ENCODE measurements around the gene SFT2D3. TPM values are rescaled to one million over a fixed set of nuclear protein-coding genes. Genes with fewer than 3 reads are reported as not detected.
A peak's percentile ranks its signal among the peaks of the same experiment; 100 is the strongest.

SFT2D3 gene
- total RNA-seq, 2 donors from 2014 or later = 3.8 to 5.9 TPM

DNA sequence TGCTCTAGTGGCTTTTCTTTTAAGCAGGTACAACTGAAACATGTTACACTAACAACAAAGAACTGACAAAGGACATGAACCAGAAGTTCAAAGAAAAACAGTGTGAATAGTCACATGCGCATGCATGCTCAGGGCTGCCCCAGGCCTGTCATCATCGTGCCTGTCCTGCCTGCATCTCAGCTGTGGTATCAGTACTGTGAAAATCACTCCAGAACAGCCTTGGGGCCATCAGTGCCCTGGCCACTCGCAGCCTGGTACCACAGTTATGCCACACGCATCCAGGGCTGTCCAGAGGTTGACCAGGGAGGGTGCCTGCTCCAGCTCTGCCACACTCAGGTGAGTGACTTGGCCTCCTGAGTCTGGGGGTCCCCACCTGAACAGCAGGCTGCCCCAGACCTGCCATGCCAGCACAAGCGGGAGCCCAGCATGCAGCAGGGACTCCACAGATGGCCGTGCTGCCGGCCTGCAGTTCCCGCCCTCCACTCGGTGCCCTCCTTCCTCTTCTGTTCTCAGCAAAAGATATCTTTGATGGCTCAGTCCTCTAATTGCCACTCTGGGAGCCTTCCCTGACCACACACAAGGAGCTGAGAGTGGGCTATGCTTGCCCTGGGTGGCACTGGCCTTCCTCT is 38.2 kb upstream of the SFT2D3 start:
- Histone ChIP-seq H3K9me3 (peaks cover 0 to 1% of the 10 kb centered on the region in 2 donors), H3K36me3 (peaks cover 16% of the 10 kb centered on the region), H3K27me3 (no peaks in the 10 kb centered on the region), H3K27ac (peak overlapping the region; percentile 82 to 88), H3K4me1 (peaks cover 0 to 94% of the 10 kb centered on the region in 2 donors), H3K4me3 (peak overlapping the region in 1 of 2 donors; percentile 40)
- no peak for TF ChIP-seq CTCF (IDR thresholded peaks at IDR 0.05)
- no peak for DNase-seq (ENCODE audit: low spot score)

GRCh38 chr2:127663566-127664064 is 37.7 kb upstream of the SFT2D3 start:
- H3K27me3 ChIP-seq = no peaks in the 10 kb centered on the region
- peaks cover 0 to 88% of the 10 kb centered on the region in 2 donors for H3K4me1 ChIP-seq
- no peak for DNase-seq (ENCODE audit: low spot score)
- TF ChIP-seq CTCF (IDR thresholded peaks at IDR 0.05) = no peak
- H3K4me3 ChIP-seq = peak overlapping the region; percentile 24 to 40
- peak overlapping the region; percentile 82 to 88 for H3K27ac ChIP-seq
- peaks cover 0 to 3% of the 10 kb centered on the region in 2 donors for H3K9me3 ChIP-seq
- H3K36me3 ChIP-seq = peaks cover 14% of the 10 kb centered on the region

DNA sequence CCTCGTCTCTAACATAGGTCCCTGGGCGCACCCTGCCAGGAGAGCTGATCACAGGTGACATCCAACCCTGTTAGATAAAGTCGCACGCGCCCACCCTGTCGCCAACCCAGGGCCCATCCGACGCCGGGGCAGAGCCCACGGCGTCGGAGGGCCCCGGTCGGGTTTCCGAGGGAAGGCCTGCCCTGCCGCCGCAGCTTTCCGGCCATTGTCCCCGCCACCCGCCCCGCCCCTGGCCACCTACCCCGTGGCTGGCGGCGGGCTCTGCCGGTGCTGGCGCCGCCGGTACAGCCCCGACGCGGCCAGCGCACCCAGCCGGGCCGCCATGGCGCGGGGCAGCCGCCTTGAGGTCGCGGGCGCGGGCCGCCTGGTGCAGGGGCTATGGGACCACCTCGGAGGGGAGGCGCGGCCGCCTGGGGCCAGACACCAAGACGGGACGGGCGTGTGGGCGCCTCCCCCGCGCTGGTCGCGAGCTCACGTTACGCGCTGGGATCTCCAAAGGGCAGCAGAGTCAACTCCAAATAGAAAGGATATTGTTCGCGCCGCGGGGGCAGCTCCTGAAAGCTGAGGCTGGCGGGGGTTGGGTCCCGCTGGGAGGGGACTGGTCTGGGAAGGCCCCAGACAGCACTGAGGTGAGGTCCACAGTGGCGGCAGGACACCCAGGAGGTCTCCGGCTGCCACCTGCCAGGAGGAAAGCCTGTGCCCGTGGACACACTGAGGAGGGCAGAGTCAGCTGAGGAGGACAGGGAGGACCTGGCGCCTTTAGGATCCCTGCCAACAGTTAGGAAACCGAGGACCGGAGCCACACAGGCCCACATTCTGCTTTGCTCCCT is 37.0 kb upstream of the SFT2D3 start:
- Histone ChIP-seq H3K27ac (peak overlapping the region; percentile 82 to 88), H3K36me3 (peaks cover 14% of the 10 kb centered on the region), H3K9me3 (peaks cover 0 to 3% of the 10 kb centered on the region in 2 donors), H3K27me3 (no peaks in the 10 kb centered on the region), H3K4me3 (peak overlapping the region; percentile 24 to 40), H3K4me1 (peaks cover 0 to 88% of the 10 kb centered on the region in 2 donors)
- TF ChIP-seq CTCF (IDR thresholded peaks at IDR 0.05) = no peak
- DNase-seq (ENCODE audit: low spot score) = no peak

DNA sequence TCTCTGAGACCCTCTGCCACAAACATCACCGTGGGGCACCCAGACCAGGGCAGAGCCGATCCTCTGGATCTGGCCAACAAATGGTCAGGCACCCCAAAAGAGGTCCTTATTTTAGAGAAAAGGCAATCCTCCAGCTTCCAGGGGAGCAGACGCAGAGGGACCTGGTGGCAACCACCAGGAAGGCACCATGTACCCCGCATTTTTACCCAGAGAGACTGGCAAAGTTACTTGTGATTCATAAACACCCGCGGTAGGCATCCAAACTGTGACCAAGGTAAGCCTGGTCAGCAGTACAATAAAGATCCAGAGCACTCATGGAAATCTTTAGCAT is 36.4 kb upstream of the SFT2D3 start:
- Histone ChIP-seq H3K27me3 (no peaks in the 10 kb centered on the region), H3K4me1 (peaks cover 0 to 84% of the 10 kb centered on the region in 2 donors), H3K27ac (peak overlapping the region; percentile 82 to 88), H3K9me3 (peaks cover 0 to 3% of the 10 kb centered on the region in 2 donors), H3K4me3 (peak overlapping the region; percentile 24 to 40), H3K36me3 (peaks cover 14% of the 10 kb centered on the region)
- no peak for DNase-seq (ENCODE audit: low spot score)
- no peak for TF ChIP-seq CTCF (IDR thresholded peaks at IDR 0.05)

GRCh38 chr2:127665267-127665893 is 35.9 kb upstream of the SFT2D3 start:
- no peak for DNase-seq (ENCODE audit: low spot score)
- peaks cover 0 to 83% of the 10 kb centered on the region in 2 donors for H3K4me1 ChIP-seq
- H3K27me3 ChIP-seq = no peaks in the 10 kb centered on the region
- H3K27ac ChIP-seq = peak overlapping the region; percentile 82 to 88
- H3K9me3 ChIP-seq = peaks cover 0 to 3% of the 10 kb centered on the region in 2 donors
- peaks cover 13% of the 10 kb centered on the region for H3K36me3 ChIP-seq
- peak overlapping the region in 1 of 2 donors; percentile 40 for H3K4me3 ChIP-seq
- no peak for TF ChIP-seq CTCF (IDR thresholded peaks at IDR 0.05)
